NCI-H524 (cell line): ENCODE data around the gene ZNF148.
"Not testable (repeated sequence)": the region's sequence is repeated elsewhere in the genome, so short reads cannot be mapped to it uniquely, and the experiment has no call there.

Source experiments
- DNase-seq, 2 experiments: peaks; one replicate each; lab custom pipeline; 2025; lab: John Stamatoyannopoulos, UW

The ZNF148 gene

DNA sequence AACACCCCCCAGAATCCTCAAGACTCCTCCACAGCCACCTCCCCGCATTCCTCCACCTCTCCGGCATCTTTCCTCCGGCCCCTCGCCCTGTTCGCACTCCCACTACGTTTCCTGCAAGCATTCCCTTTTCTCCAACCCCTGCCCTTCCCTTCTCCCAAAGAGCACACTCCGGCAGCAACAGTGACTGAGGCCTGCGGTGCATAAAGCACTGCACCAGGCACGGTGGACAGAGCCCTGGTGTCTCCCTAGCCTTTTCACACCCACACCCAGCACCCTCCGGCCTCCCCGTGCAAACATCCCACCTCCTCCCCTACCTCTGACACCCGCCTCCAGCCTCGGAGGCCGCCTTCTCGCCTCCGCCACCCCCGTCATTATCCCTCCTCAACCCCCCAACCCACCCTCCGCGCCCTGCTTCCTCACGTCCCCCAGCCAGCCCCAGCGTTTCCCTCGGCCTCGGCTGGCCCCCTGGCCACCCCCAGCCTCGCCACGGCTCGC is 577 bp downstream of the ZNF148 start:
- peak in 1 of 2 experiments; percentile 49 for DNase-seq

DNA sequence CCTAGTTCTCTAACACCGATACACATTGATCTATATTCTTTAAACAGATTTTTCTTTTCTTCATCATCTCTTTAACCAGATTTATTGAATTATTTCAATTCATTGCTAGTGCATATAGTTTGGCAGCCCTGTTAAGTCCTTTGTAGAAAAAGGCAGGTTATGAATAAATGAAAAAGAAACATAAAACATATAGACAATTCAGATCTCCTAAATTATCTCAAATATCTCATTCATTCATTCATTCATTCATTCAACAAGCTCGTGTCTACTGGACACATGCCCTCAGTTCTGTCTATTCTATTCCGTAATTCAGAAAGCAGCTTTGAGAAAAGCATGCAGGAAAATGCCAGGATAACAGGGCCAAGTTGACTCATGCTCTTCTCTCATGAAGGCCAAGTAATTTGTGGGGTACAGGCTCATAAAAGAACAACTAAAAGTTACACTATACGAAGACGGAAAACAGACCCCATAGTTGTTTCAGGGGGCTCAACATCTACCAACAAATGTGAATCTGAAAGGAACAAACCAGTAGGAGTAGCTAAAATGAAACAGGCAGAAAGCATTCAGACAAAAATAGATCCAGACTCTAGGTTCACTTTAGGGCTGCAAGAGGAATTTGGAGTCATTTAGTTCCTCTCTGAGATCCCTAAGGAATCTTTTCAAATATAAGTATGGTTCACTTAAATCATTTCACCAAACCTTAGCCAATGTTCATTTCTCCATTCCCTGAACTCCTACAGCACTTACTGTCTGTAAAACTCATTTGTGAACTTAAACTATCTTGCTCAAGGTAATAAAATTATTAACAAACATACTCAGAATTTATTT is 7.5 kb downstream of the ZNF148 start:
- no peak for DNase-seq

DNA sequence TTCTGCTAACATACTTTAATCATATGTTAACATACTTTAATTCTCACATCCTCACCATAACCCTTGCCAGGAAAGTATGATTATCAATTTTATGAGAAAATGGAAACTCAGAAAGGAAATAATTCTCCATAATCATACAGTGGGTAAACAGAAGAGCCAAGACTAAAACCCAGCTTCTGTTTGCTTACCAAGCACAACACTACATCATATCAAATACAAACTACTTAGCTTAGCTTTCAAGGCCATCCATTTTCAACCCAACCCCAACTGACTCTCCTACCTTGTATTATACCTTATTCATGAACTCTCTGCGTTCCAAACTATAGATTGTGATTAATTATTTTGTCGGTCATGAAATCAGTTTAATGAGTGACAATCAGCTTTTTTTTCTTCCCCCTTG is 9.0 kb downstream of the ZNF148 start:
- no peak for DNase-seq

DNA sequence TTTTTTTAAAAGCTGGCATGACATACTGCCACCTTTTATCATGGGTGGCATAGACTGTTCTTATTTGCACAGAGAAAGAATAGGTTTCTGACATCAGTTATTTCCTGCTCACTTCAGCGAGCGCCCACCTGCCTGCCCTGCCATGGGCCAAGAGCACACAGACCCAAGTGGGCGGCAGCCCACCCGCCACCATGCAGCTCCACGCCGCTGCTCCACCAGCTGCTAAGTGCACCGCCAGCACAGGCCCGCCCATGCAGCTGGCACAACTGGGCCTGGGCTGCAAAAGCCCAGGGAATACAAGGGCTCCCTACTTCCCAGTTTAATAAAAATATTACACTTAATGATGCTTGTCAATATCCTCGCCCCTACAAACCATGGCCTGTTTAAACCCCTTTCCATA is 15.4 kb downstream of the ZNF148 start:
- DNase-seq: peak in 1 of 2 experiments; percentile 26

DNA sequence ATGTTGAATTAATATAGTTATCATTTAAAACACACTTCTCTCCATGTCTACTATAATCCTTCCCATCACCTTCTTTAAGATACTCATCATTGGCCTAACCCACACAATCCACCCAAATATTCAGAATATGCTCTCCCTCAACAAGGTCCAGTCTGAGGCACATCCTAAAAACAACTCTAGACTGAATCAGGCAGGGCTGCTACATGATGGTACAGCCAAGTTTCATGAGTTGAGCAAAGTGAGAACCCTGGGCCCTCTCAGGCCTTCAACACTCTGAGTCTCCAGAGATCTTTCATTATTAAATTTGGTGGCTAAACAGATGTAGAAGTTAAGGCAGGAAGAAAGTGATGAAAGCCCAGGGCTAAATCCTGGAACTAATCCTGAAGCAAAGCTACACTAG is 16.2 kb downstream of the ZNF148 start:
- no peak for DNase-seq

DNA sequence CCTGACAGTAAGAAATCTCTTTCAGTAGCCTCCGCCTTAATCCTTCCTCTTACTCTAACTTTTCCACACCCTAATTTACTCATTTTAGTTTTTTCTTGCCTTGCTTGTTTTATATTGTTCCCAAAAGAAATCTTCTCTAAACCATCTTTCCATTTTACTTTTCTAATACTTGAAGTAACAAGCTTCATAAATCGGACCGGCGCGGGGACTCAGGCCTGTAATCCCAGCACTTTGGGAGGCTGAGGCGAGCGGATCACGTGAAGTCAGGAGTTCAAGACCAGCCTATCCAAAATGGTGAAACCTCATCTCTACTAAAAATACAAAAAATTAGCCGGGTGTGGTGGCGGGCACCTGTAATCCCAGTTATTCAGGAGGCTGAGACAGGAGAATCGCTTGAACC is 17.3 kb downstream of the ZNF148 start:
- DNase-seq: no peak

DNA sequence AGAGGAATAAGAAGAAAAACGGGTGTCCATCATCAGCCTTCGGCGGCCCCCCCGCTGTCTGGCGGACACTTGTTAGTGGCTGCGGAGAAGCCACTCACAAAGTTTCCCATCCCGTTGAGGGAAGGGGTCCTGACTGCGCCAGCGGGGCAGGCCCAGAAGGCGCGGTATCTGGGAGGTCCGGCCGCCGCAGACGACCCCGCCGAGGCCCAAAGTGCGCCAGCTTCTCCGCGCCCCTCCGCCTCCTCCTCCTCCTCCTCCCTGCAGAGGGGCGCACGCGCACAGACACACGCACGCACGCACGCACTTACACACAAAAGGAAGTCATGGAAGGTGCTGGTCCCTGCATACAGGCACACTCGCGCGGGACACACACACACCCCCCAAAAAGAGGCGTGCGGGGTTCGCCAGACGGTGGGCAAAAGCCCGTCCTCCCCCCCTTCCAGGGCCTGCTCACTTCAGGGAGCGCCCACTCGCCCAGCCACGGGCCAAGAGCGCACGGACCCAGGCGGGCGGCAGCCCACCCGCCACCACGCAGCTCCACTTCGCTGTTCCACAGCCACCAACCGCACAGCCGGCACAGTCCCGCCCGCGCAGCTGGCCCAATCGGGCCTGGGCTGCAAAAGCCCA is 18.0 kb downstream of the ZNF148 start:
- DNase-seq: peak in 1 of 2 experiments; percentile 31

DNA sequence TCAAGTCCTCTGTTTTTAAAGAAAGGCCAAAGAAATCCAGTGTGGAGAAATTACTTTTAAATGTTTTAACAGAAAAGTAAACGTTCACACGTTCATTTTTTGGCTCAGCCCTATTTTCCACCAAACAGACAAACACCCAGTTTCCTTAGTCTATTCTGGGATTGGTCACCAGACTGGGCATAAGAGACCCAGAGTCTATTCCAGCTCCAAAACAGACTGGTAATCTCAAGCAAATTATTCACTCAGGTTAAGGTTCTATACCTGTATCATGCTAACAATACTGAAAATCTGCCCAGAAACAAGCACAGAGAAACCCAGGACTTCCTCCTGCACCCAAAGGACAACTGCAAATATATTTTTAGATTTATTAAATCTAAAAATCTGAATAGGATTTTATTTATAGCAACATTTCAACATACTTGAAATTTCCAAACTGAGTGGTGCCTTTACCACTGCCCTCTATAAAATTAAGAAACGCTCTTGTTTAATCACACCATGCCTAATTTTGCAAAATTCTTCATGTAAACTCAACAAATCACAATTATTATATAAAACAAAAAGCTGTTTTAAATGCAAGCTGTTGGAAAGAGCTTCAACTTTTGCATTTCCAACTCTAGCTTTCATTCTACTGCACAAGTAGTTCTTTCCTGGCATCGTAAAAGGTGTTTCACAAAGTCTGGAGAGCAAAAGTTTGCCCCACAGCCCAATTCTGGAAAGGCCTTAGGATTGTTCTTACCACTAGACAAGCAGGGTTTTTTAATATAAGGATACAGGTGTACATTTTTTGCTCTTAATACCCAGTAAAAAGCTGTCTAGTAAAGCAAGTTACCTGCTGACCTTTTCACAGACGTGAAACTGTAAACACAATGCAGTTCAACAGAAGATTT is 18.7 kb downstream of the ZNF148 start:
- peak in 1 of 2 experiments; percentile 40 for DNase-seq

DNA sequence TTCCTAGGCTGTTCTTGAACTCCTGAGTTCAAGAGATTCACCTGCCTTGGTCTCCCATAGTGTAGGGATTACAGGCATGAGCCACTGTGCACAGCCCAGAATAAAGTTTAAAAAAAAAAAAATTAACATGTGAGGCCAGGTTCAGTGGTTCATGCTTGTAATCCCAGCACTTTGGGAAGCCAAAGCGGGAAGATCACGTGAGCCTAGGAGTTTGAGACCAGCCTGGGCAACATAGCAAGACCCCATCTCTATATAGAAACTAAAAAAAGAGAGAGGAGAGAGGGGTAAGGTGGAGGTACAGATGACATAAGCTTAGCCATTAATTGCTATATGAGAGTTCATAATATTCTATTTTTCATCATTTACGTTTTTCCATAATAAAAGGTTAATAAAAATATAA is 21.5 kb downstream of the ZNF148 start:
- no peak for DNase-seq

DNA sequence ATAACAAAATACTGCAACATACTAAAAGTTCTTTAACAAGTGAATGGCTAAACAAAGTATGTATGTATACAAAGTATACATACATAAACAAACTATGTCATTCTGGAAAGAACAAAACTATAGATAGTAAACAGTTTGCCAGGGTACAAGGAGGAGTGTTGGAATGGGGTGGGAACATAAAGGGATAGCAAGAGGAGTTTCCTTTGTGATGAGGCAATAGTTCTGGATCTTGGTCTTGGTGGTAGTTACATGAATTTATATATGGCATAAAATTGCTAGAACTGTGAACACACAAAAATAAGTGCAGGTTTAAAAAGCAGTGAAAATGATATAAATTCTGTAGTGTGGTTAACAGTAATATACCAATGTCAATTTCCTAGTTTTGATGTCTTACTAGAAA is 22.0 kb downstream of the ZNF148 start:
- DNase-seq: no peak

DNA sequence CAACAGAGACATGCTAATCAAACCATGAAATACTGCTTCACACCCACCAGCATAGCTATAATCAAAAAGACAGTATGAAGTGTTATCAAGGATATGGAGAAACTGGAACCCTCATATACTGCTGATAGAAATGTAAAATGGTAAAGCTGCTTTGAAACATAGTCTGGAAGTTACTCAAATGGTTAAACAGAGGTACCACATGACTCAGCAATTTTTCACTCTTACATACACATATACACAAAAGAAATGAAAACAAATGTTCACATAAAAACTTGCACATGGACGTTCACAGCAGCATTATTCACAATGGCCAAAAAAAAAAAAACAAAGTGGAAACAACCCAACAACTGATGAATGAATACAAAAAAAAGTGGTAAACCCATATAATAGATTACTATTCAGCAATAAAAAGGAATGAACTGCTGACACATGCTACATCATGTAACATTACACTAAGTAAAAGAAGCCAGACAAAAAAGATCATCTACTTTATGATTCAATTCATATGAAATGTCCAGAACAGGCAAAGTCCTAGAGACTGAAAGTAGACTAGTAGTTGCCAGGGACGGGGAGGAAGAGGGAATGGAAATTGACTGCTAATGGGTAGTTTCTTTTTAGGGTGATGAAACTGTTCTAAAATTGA is 23.2 kb downstream of the ZNF148 start:
- DNase-seq: no peak

DNA sequence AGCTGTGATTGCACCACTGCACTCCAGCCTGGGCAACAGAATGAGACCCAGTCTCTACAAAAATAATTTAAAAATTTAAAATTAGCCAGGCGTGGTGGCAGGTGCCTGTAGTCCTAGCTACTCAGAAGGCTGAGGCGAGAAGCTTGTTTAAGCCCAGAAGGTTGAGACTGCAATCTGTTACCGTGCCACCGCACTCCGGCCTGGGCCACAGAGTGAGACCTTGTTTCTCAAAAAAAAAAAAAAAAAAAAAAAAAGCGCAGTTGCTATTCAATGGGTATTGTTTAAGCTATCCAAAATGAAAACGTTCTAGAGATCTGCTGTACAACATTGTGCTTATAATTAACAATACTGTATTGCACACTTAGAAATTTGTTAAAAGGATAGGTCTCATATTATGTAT is 24.0 kb downstream of the ZNF148 start:
- no peak for DNase-seq

DNA sequence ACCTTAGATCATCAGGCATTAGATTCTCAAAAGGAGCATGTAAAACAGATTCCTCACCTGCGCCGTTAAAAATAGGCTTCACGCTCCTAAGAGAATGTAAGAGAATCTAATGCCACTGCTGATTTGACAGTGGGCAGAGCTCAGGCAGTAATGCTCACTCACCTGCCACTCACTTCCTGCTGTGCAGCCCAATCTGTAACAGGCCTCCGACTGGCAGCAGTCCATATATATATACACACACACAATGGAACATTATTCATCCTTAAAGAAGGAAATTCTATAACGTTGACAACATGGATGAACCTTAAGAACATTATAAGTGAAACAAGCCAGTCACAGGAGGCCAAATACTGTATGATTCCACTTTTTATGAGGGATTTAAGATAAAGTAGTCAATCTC is 24.5 kb downstream of the ZNF148 start:
- no peak for DNase-seq

DNA sequence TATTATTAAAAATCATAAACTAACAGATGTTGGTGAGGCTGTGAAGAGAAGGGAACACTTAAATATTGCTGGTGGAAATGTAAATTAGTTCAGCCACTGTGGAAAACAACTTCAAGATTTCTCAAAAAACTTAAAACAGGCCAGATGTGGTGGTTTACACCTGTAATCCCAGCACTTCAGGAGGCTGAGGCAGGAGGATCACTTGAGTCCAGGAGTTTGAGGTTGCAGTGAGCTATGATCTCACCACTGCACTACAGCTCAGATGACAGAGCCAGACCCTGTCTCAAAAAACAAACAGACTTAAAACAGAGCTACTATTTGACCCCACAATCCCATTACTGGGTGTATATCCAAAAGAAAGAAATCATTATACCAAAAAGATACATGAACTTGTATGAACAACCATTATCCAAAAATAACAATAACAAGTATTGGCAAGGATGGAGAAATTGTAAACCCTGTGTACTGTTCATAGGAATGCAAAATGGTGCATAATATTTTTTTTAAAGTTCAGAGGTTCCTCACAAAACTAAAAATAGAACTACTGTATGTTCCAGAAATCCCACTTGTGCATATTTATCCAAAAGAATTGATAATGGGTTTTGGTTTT is 25.5 kb downstream of the ZNF148 start:
- DNase-seq: no peak

DNA sequence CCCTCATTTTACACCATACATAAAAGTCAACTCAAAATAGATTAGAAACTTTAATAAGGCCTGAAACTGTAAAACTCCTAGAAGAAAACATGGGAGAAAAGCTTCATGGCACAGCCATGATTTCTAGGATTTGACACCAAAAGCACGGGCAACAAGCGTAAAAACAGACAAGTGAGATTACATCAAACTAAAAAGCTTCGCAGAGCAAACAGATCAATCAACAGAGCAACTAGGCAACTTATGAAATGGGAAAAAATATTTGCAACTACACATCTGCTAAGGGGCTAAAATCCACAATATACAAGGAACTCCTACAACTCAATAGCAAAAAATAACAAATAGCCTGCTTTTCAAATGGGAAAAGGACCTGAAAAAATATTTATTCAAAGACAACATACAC is 26.1 kb downstream of the ZNF148 start:
- no peak for DNase-seq

DNA sequence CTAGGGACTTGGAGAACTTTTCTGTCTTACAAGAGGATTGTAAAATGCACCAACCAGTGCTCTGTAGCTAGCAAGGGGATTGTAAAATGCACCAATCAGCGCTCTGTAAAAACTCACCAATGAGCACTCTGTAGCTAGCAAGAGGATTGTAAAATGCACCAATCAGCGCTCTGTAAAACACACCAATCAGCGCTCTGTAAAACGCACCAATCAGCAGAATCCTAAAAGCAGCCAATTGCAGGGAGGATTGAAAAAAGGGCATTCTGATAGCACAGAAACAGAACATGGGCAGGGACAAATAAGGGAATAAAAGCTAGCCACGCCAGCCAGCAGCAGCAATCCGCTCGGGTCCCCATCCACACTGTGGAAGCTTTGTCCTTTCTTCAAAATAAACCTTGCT is 31.8 kb downstream of the ZNF148 start:
- DNase-seq: not testable (repeated sequence)

DNA sequence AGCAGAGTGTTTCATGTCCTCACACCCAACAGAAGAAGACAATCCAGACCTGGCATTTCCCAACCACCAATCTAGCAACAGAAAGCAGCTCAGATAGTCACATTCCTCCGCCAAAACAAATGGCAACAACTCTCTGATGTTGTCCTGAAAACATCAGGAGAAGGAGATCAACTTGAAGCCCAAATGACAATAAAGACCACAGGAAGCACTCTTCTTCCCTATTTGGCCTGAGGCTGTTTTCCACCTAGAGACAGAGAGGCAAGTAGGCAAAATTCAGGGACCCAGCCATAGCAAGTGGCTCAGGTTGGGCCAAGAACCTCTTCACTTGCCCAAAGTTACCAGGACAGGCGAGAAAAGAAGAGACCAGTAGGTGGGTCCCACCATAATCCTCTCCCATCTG is 35.0 kb downstream of the ZNF148 start:
- DNase-seq: no peak

DNA sequence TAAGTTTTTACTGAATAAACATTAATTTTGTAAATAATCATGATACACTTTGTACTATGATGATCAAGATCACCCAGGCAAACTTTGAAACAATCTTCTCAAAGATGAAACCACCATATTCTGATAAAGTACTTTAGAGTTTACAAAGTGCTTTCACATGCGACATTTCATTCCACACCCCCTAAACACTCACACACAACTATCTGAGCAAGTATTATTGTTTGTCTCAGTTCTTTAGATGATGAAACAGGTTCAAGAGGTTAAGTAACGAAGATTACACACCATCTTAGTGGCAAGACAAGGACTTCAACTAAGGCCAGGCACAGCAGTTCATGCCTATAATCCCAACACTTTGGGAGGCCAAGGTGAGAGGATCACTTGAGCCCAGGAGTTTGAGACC is 37.6 kb downstream of the ZNF148 start:
- DNase-seq: no peak

DNA sequence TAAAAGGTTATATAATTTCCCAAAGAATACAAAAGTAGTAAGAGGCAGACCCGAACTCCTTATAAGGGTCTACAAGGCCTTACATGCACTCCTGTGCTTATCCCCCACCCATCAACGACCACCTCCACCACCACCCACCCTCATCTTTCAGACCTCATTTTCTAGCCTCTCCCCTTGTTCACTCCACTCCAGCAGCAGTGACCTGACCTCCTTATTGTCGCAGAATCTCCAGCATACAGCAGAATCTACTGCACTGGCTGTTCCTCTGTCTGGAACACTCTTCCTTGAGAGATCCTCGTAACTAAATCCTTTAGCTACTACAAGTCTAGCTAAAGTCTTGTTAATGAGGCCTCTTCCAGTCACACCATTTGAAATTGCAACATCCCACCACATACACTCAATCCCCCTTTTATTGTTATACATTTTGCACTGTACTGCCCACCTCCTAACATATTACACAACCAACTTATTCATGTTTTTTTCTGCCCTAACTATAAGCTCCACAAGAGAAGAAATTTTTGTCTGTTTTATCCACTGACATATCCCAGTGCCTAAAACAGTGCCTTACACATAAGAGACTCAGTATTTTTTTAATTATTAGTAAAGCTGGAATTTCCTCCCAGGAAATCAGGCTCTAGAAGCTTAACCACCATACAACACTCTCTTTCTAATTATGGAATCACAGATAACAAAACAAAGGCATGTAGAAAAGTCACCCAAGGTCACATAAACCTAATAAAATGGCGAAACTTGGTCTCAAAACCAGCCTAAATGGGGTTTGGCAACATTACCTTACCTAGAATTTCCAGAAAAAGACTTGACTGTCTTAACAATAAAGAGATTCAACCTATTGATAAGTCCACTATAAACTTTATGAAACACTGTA is 40.2 kb downstream of the ZNF148 start:
- DNase-seq: no peak

DNA sequence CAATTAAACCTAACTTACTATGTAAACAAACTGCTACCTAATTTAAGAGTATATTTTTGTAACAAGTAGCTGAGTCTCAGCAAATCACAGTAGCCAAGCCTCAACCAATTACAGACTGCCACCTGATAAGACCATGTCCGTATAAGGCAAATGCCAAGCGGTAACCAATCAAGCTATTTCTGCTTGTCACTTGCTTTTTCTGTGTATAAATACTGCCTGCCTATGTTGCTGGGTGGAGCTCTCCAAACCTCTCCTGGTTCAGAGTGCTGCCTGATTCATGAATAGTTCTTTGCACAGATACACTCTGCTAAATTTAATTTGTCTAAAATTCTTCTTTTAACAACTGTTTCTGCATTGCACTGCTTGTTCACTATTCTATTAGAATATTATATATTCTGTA is 42.6 kb downstream of the ZNF148 start:
- no peak for DNase-seq

DNA sequence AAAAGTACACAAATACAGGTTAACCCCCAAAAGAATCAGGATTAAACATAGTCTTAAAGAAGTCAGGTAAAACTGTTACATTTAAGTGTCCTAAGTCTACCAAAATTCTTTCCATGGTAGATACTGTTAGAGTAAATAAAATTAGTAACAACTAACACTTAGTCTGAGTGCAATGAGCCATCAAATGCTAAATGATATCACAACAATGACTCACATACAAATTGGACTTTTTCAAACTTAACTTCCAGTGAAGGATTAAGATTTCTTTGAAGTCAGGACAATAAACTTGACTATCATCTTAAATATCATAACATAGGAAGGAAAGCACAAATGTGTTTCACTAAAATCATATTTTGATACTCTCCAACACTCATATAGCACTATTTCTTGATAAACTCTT is 43.9 kb downstream of the ZNF148 start:
- DNase-seq: no peak
